ENCODE data around the gene KAT2B. TPM values are rescaled to one million over a fixed set of nuclear protein-coding genes. Genes with fewer than 3 reads are reported as not detected.
"Not testable (repeated sequence)": the region's sequence is repeated elsewhere in the genome, so short reads cannot be mapped to it uniquely, and the experiment has no call there.

Gene KAT2B
- polyA plus RNA-seq, 1 donor from 2014 or later = 14.2 TPM

DNA sequence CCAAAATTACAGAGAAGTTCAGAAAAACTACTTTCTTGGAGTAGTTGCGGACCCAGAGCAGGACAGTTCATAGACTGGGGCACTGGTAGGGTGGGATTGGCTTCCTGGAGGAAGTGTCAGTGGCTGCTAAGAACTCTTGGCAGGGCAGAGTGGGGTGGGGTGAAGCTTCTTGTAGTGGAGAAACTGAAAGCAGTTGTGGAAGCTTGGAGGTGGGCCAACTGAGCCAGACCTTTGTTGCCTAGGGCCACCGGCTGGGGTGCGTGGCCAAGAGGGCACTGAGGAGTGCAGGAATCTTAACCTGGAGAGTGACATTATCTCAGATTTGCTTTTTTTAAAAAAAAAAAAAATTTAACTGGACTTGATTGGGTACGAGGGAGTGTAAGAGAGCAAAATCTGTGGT is 3.1 kb downstream of the KAT2B start:
- no peaks in the 10 kb centered on the region for H3K36me3 ChIP-seq (ENCODE audit: insufficient read depth, low read length)
- H3K9me2 ChIP-seq (ENCODE audit: insufficient read depth, low read length) = no peaks in the 10 kb centered on the region
- no peak overlapping the region for H3K27ac ChIP-seq (ENCODE audit: low read length)
- no peaks in the 10 kb centered on the region for H3K9me3 ChIP-seq (ENCODE audit: low read length)
- H3K79me2 ChIP-seq (replicated peaks; ENCODE audit: insufficient read depth, low read length) = peaks cover 17% of the 10 kb centered on the region
- H3K9ac ChIP-seq (ENCODE audit: low read length) = no peak overlapping the region
- H3K4me3 ChIP-seq (ENCODE audit: low read length) = no peak overlapping the region
- no peaks in the 10 kb centered on the region for H3F3A ChIP-seq (ENCODE audit: insufficient read depth, low read length, poor library complexity, severe bottlenecking)
- TF ChIP-seq SMC3 (conservative IDR thresholded peaks at IDR 0.05; ENCODE audit: poor library complexity) = no peak
- TF ChIP-seq POLR2AphosphoS5 (IDR thresholded peaks at IDR 0.05) = no peak
- TF ChIP-seq REST (IDR thresholded peaks at IDR 0.05; ENCODE audit: borderline replicate concordance) = no peak
- TF ChIP-seq RAD21 (conservative IDR thresholded peaks at IDR 0.05) = no peak
- no peak for TF ChIP-seq EZH2 (IDR thresholded peaks at IDR 0.05; ENCODE audit: borderline replicate concordance, insufficient read depth, low read length, poor library complexity, severe bottlenecking)
- TF ChIP-seq TAF1 (IDR thresholded peaks at IDR 0.05; ENCODE audit: low read depth) = no peak
- no peak for TF ChIP-seq MXI1 (conservative IDR thresholded peaks at IDR 0.05; ENCODE audit: poor library complexity, severe bottlenecking)
- TF ChIP-seq EP300 (conservative IDR thresholded peaks at IDR 0.05; ENCODE audit: poor library complexity, severe bottlenecking) = no peak
- TF ChIP-seq, protein P1, sequence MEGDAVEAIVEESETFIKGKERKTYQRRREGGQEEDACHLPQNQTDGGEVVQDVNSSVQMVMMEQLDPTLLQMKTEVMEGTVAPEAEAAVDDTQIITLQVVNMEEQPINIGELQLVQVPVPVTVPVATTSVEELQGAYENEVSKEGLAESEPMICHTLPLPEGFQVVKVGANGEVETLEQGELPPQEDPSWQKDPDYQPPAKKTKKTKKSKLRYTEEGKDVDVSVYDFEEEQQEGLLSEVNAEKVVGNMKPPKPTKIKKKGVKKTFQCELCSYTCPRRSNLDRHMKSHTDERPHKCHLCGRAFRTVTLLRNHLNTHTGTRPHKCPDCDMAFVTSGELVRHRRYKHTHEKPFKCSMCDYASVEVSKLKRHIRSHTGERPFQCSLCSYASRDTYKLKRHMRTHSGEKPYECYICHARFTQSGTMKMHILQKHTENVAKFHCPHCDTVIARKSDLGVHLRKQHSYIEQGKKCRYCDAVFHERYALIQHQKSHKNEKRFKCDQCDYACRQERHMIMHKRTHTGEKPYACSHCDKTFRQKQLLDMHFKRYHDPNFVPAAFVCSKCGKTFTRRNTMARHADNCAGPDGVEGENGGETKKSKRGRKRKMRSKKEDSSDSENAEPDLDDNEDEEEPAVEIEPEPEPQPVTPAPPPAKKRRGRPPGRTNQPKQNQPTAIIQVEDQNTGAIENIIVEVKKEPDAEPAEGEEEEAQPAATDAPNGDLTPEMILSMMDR (IDR thresholded peaks at IDR 0.05; ENCODE audit: poor library complexity, severe bottlenecking) = no peak
- H2AFZ ChIP-seq (ENCODE audit: low read depth, low read length) = no peak overlapping the region
- H3K27me3 ChIP-seq (ENCODE audit: insufficient read depth, low read depth, low read length) = no peaks in the 10 kb centered on the region
- H3K4me2 ChIP-seq (ENCODE audit: low read length) = no peak overlapping the region
- H4K20me1 ChIP-seq (ENCODE audit: insufficient read depth) = no peaks in the 10 kb centered on the region

DNA sequence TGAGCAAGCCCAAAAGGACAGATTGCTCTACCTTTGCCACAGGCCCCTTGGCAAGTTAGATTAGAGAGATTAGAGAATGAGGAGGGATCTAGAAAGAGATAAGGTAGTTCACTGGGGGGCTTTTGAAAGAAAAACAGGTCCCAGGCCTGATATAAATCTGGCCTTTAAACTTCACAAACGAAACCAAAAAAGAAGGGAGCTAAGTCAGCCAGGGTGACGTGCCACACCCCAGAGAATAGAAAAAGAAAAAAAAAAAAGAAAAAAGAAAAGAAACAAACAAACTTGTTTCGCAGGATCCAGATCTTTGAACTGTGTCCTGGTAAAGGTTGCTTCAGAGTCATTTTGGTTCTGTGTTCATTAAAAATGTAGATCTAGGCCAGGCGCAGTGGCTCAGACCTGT is 3.6 kb downstream of the KAT2B start:
- Histone ChIP-seq H3K9ac (ENCODE audit: low read length) (no peak overlapping the region), H3K9me3 (ENCODE audit: low read length) (no peaks in the 10 kb centered on the region), H3K36me3 (ENCODE audit: insufficient read depth, low read length) (no peaks in the 10 kb centered on the region), H3K9me2 (ENCODE audit: insufficient read depth, low read length) (no peaks in the 10 kb centered on the region), H3K4me3 (ENCODE audit: low read length) (no peak overlapping the region), H3K27me3 (ENCODE audit: insufficient read depth, low read depth, low read length) (no peaks in the 10 kb centered on the region), H4K20me1 (ENCODE audit: insufficient read depth) (no peaks in the 10 kb centered on the region), H3K79me2 (replicated peaks; ENCODE audit: insufficient read depth, low read length) (peaks cover 17% of the 10 kb centered on the region), H2AFZ (ENCODE audit: low read depth, low read length) (no peak overlapping the region), H3F3A (ENCODE audit: insufficient read depth, low read length, poor library complexity, severe bottlenecking) (no peaks in the 10 kb centered on the region), H3K27ac (ENCODE audit: low read length) (no peak overlapping the region), H3K4me2 (ENCODE audit: low read length) (no peak overlapping the region)
- no peak for TF ChIP-seq EZH2 (IDR thresholded peaks at IDR 0.05; ENCODE audit: borderline replicate concordance, insufficient read depth, low read length, poor library complexity, severe bottlenecking)
- TF ChIP-seq, protein P1 (IDR thresholded peaks at IDR 0.05; ENCODE audit: poor library complexity, severe bottlenecking) = no peak
- TF ChIP-seq MXI1 (conservative IDR thresholded peaks at IDR 0.05; ENCODE audit: poor library complexity, severe bottlenecking) = no peak
- TF ChIP-seq SMC3 (conservative IDR thresholded peaks at IDR 0.05; ENCODE audit: poor library complexity) = no peak
- no peak for TF ChIP-seq POLR2AphosphoS5 (IDR thresholded peaks at IDR 0.05)
- TF ChIP-seq TAF1 (IDR thresholded peaks at IDR 0.05; ENCODE audit: low read depth) = no peak
- TF ChIP-seq RAD21 (conservative IDR thresholded peaks at IDR 0.05) = no peak
- TF ChIP-seq EP300 (conservative IDR thresholded peaks at IDR 0.05; ENCODE audit: poor library complexity, severe bottlenecking) = no peak
- no peak for TF ChIP-seq REST (IDR thresholded peaks at IDR 0.05; ENCODE audit: borderline replicate concordance)

DNA sequence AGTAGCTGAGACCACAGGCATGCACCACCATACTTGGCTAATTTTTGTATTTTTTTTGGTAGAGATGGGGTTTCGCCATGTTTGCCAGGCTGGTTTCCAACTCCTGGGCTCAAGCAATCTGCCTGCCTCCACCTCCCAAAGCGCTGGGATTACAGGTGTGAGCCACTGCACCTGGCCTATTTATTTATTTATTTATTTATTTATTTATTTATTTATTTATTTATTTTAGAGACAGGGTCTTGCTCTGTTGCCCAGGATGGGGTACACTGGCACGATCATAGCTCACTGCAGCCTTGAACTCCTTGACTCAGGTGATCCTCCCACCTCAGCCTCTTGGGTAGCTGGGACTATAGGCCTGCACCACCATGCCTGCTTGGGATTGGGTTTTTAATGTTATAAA is 4.9 kb downstream of the KAT2B start:
- H3K9me2 ChIP-seq (ENCODE audit: insufficient read depth, low read length); H3F3A ChIP-seq (ENCODE audit: insufficient read depth, low read length, poor library complexity, severe bottlenecking); H3K9me3 ChIP-seq (ENCODE audit: low read length); H4K20me1 ChIP-seq (ENCODE audit: insufficient read depth); H2AFZ ChIP-seq (ENCODE audit: low read depth, low read length); H3K27me3 ChIP-seq (ENCODE audit: insufficient read depth, low read depth, low read length); H3K4me2 ChIP-seq (ENCODE audit: low read length); H3K4me3 ChIP-seq (ENCODE audit: low read length); H3K9ac ChIP-seq (ENCODE audit: low read length); H3K36me3 ChIP-seq (ENCODE audit: insufficient read depth, low read length); H3K27ac ChIP-seq (ENCODE audit: low read length): not testable (repeated sequence)
- H3K79me2 ChIP-seq (replicated peaks; ENCODE audit: insufficient read depth, low read length) = peaks cover 20% of the 10 kb centered on the region

Data from neural cell (in vitro differentiated cells).